ENCODE data around the gene LARP4B.

Gene LARP4B

GRCh38 chr10:923844-924523 lies 7.5 kb downstream of the LARP4B start:
- DNase-seq, result no peak

GRCh38 chr10:921471-922414 lies 9.8 kb downstream of the LARP4B start:
- no peak for DNase-seq

GRCh38 chr10:920450-920849 lies 11.1 kb downstream of the LARP4B start:
- DNase-seq, result no peak

- DNase-seq, result no peak
Observed at GRCh38 chr10:919481-919880, 12.0 kb downstream of the LARP4B start.

- no peak for DNase-seq
Observed at GRCh38 chr10:917999-918398, 13.5 kb downstream of the LARP4B start.

- DNase-seq, result no peak
Observed at GRCh38 chr10:917416-917720, 14.1 kb downstream of the LARP4B start.

GRCh38 chr10:916716-917415 lies 14.6 kb downstream of the LARP4B start:
- DNase-seq, result no peak

- DNase-seq, result no peak
Observed at GRCh38 chr10:909831-910230, 21.7 kb downstream of the LARP4B start.

GRCh38 chr10:905972-906371 lies 25.5 kb downstream of the LARP4B start:
- no peak for DNase-seq

- no peak for DNase-seq
Observed at GRCh38 chr10:905503-905902, 26.0 kb downstream of the LARP4B start.

GRCh38 chr10:904403-904802 lies 27.1 kb downstream of the LARP4B start:
- no peak for DNase-seq

GRCh38 chr10:898141-898540 lies 33.4 kb downstream of the LARP4B start:
- no peak for DNase-seq

- no peak for DNase-seq
Observed at GRCh38 chr10:896982-897381, 34.5 kb downstream of the LARP4B start.

GRCh38 chr10:895324-895723 lies 36.2 kb downstream of the LARP4B start:
- DNase-seq, result no peak

GRCh38 chr10:878895-879294 lies 52.6 kb downstream of the LARP4B start:
- no peak for DNase-seq

- DNase-seq, result no peak
Observed at GRCh38 chr10:878333-878759, 53.2 kb downstream of the LARP4B start.

- DNase-seq, result no peak
Observed at GRCh38 chr10:876438-876837, 55.1 kb downstream of the LARP4B start.

- DNase-seq, result no peak
Observed at GRCh38 chr10:873020-873419, 58.5 kb downstream of the LARP4B start.

- DNase-seq, result no peak
Observed at GRCh38 chr10:871951-872403, 59.5 kb downstream of the LARP4B start.

GRCh38 chr10:870564-871166 lies 60.8 kb downstream of the LARP4B start:
- DNase-seq, result no peak

GRCh38 chr10:869171-869570 lies 62.3 kb downstream of the LARP4B start:
- DNase-seq, result no peak

- no peak for DNase-seq
Observed at GRCh38 chr10:867807-868206, 63.7 kb downstream of the LARP4B start.

- no peak for DNase-seq
Observed at GRCh38 chr10:866577-866941, 64.9 kb downstream of the LARP4B start.

Data from activated CD4-positive, CD25-positive, alpha-beta regulatory T cell (primary cell).